GM21367 (cell line): ENCODE results near the gene RAB40B.

Experiments used
- ATAC-seq: cut with Tn5 transposase; IDR thresholded peaks from one replicate; pipeline ENCODE4 v1.9.1; 2021; ENCODE audit not compliant: unreplicated experiment

RAB40B gene

GRCh38 chr17:82716203-82717010, 17.9 kb upstream of the RAB40B start, which contains the start of gene FN3KRP:
Gene FN3KRP (plus strand): TSS chr17:82716706. CDS start chr17:82716756, 50 bp downstream.
- ATAC-seq = peak; percentile 64

- ATAC-seq = no peak
Measured at GRCh38 chr17:82713071-82713723, 14.7 kb upstream of the RAB40B start.

GRCh38 chr17:82710499-82711232, 12.2 kb upstream of the RAB40B start:
- ATAC-seq = no peak

- ATAC-seq = no peak
Measured at GRCh38 chr17:82709676-82710498, 11.4 kb upstream of the RAB40B start.

- no peak for ATAC-seq
Measured at GRCh38 chr17:82709024-82709675, 10.7 kb upstream of the RAB40B start.

- no peak for ATAC-seq
Measured at GRCh38 chr17:82705756-82706155, 7.3 kb upstream of the RAB40B start.

GRCh38 chr17:82704886-82705285, 6.4 kb upstream of the RAB40B start:
- ATAC-seq = no peak

- ATAC-seq = no peak
Measured at GRCh38 chr17:82703935-82704865, 5.7 kb upstream of the RAB40B start.

- no peak for ATAC-seq
Measured at GRCh38 chr17:82703036-82703745, 4.7 kb upstream of the RAB40B start.

GRCh38 chr17:82702231-82702927, 3.9 kb upstream of the RAB40B start:
- no peak for ATAC-seq

- no peak for ATAC-seq
Measured at GRCh38 chr17:82699551-82699950, 1.1 kb upstream of the RAB40B start.

GRCh38 chr17:82698974-82699442, 510 bp upstream of the RAB40B start:
- ATAC-seq = peak; percentile 14

GRCh38 chr17:82697808-82698064, 762 bp downstream of the RAB40B start:
- no peak for ATAC-seq

GRCh38 chr17:82696916-82697807, 1.3 kb downstream of the RAB40B start:
- ATAC-seq = no peak

- no peak for ATAC-seq
Measured at GRCh38 chr17:82696259-82696658, 2.2 kb downstream of the RAB40B start.

- no peak for ATAC-seq
Measured at GRCh38 chr17:82694647-82695046, 3.9 kb downstream of the RAB40B start.
